Progenitor cell of endocrine pancreas (in vitro differentiated cells): Measurements from ENCODE around the gene ZNF554. TPM values are rescaled to one million over a fixed set of nuclear protein-coding genes. Genes with fewer than 3 reads are reported as not detected.

Experiments used
- DNase-seq: peaks from one replicate; pipeline ENCODE4 v3.0.0; 2021; ENCODE audit warnings: low spot score; ENCODE audit not compliant: unreplicated experiment
- H3K27ac Mint-ChIP-seq: 2 replicates; pipeline ENCODE4 v1.8.0; 2021; ENCODE audit warnings: mild to moderate bottlenecking, moderate library complexity, mixed read lengths
- H3K27me3 Mint-ChIP-seq: 2 replicates; pipeline ENCODE4 v1.8.0; 2021; ENCODE audit warnings: mixed read lengths
- H3K36me3 Mint-ChIP-seq: 2 replicates; pipeline ENCODE4 v1.8.0; 2022; ENCODE audit warnings: mixed read lengths; ENCODE audit not compliant: insufficient read depth
- H3K4me1 Mint-ChIP-seq: 2 replicates; pipeline ENCODE4 v1.8.0; 2021; ENCODE audit warnings: low read depth, mixed read lengths
- H3K4me3 Mint-ChIP-seq: 2 replicates; pipeline ENCODE4 v1.8.0; 2021; ENCODE audit warnings: low read depth, mild to moderate bottlenecking, moderate library complexity, mixed read lengths
- H3K9me3 Mint-ChIP-seq: 2 replicates; pipeline ENCODE4 v1.8.0; 2021; ENCODE audit warnings: low read depth, mixed read lengths
- CTCF ChIP-seq: fragments of 200-600 bp; sonication (generic); IDR thresholded peaks from one replicate; pipeline ENCODE4 v1.5.0; 2021; ENCODE audit warnings: antibody characterized with exemption, mild to moderate bottlenecking; ENCODE audit not compliant: unreplicated experiment
- total RNA-seq: library from RNA; stranded (reverse); gene quantifications from 2 replicates; pipeline ENCODE4 v1.2.1, GENCODE V29; 2021

Gene ZNF554
- total RNA-seq, 1 donor from 2014 or later: 14.1 TPM

GRCh38 chr19:2774953-2775555, 44.6 kb upstream of the ZNF554 start:
- H3K27me3 Mint-ChIP-seq: no peaks in the 10 kb centered on the region
- peak overlapping the region; percentile 84 for H3K27ac Mint-ChIP-seq
- DNase-seq: no peak
- no peak overlapping the region for H3K4me3 Mint-ChIP-seq
- peaks cover 7% of the 10 kb centered on the region for H3K36me3 Mint-ChIP-seq
- no peak for TF ChIP-seq CTCF
- H3K9me3 Mint-ChIP-seq: no peaks in the 10 kb centered on the region
- no peaks in the 10 kb centered on the region for H3K4me1 Mint-ChIP-seq

GRCh38 chr19:2775556-2776430, 43.9 kb upstream of the ZNF554 start:
- peaks cover 1% of the 10 kb centered on the region for H3K4me1 Mint-ChIP-seq

GRCh38 chr19:2777952-2778683, 41.5 kb upstream of the ZNF554 start:
- H3K4me3 Mint-ChIP-seq: no peak overlapping the region
- no peak overlapping the region for H3K27ac Mint-ChIP-seq
- DNase-seq: no peak
- H3K27me3 Mint-ChIP-seq: no peaks in the 10 kb centered on the region
- peaks cover 15% of the 10 kb centered on the region for H3K4me1 Mint-ChIP-seq
- H3K9me3 Mint-ChIP-seq: no peaks in the 10 kb centered on the region
- TF ChIP-seq CTCF: no peak
- H3K36me3 Mint-ChIP-seq: peaks cover 7% of the 10 kb centered on the region

More at GRCh38 chr19:2775556-2776430, 43.9 kb upstream of the ZNF554 start:
- H3K36me3 Mint-ChIP-seq: peaks cover 7% of the 10 kb centered on the region
- H3K9me3 Mint-ChIP-seq: no peaks in the 10 kb centered on the region
- DNase-seq: no peak
- TF ChIP-seq CTCF: no peak
- no peaks in the 10 kb centered on the region for H3K27me3 Mint-ChIP-seq
- H3K27ac Mint-ChIP-seq: peak overlapping the region; percentile 84
- H3K4me3 Mint-ChIP-seq: no peak overlapping the region

- no peak for TF ChIP-seq CTCF
- no peaks in the 10 kb centered on the region for H3K9me3 Mint-ChIP-seq
- H3K27me3 Mint-ChIP-seq: no peaks in the 10 kb centered on the region
- peaks cover 18% of the 10 kb centered on the region for H3K4me1 Mint-ChIP-seq
- H3K36me3 Mint-ChIP-seq: peaks cover 7% of the 10 kb centered on the region
- H3K4me3 Mint-ChIP-seq: no peak overlapping the region
- DNase-seq: no peak
- H3K27ac Mint-ChIP-seq: no peak overlapping the region
Measured at GRCh38 chr19:2779121-2779740, 40.4 kb upstream of the ZNF554 start.

- TF ChIP-seq CTCF: no peak
- peaks cover 4% of the 10 kb centered on the region for H3K36me3 Mint-ChIP-seq
- peak overlapping the region; percentile 17 for H3K27ac Mint-ChIP-seq
- H3K4me3 Mint-ChIP-seq: no peak overlapping the region
- H3K4me1 Mint-ChIP-seq: peaks cover 18% of the 10 kb centered on the region
- H3K9me3 Mint-ChIP-seq: no peaks in the 10 kb centered on the region
- no peak for DNase-seq
- H3K27me3 Mint-ChIP-seq: no peaks in the 10 kb centered on the region
Measured at GRCh38 chr19:2780284-2780683, 39.4 kb upstream of the ZNF554 start.
